GM23248 (cell line): Measurements from ENCODE around the gene NPB.

ENCODE experiments used
- EZH2 ChIP-seq: fragments of 200-600 bp; sonication (generic); IDR thresholded peaks from 2 replicates; pipeline ENCODE4 v1.6.1; 2018; ENCODE audit warnings: antibody characterized with exemption, mild to moderate bottlenecking; ENCODE audit not compliant: insufficient read depth, poor library complexity, severe bottlenecking
- EZH2phosphoT487 ChIP-seq: fragments of 200-600 bp; sonication (generic); IDR thresholded peaks from 2 replicates; pipeline ENCODE4 v1.6.1; 2018; ENCODE audit warnings: antibody characterized with exemption, moderate library complexity, mild to moderate bottlenecking, low read depth; ENCODE audit not compliant: insufficient read depth

DNA sequence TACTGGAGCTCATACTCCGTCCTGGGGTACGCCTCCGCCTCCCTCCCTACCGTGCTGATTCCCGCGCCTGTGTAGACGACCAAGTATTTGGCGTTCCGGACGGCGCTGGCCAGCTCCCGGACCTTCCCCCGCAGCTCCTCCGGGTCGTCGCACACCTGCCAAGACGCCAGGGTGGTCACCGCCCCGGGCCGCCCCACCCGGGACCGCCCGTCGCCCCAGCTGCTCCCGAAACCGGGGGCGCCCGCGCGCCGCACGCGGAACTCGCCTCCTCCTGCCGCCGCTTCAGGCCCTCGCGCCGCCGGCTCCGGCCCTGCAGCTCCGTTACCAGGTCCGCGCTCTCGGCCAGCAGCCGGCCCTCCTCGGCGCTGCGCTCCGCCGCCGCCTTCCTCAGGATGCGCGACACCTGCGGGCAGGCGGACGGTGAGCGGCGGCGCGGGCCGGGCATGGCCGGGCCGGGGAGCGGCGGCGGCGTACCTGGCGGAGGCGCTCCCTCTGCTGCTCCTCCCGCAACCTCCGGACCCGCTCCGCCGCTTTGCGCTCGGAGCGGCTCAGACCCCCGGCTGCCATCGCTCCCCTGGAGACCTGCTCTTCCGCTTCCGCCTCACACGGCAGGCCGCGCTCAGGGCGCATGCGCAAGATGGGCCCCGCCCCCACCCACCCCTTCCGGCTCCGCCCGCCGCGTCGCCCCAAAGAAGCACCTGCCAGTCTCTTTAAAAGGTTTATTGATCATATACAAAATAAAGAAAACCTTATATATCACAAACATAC lies 15.7 kb downstream of the NPB start, which contains the start of gene SIRT7:
- TF ChIP-seq EZH2 (no peak), EZH2phosphoT487 (no peak)
